ENCODE data around the gene TSEN34.
"Not testable (repeated sequence)": the region's sequence is repeated elsewhere in the genome, so short reads cannot be mapped to it uniquely, and the experiment has no call there.

TSEN34 gene

GRCh38 chr19:54211235-54211634 lies 20.1 kb downstream of the TSEN34 start:
- no peak for TF ChIP-seq CTCF (IDR thresholded peaks at IDR 0.05)

GRCh38 chr19:54216869-54217268 lies 25.8 kb downstream of the TSEN34 start:
- no peak for TF ChIP-seq CTCF (IDR thresholded peaks at IDR 0.05)

GRCh38 chr19:54218259-54218658 lies 27.2 kb downstream of the TSEN34 start:
- TF ChIP-seq CTCF (IDR thresholded peaks at IDR 0.05), result no peak

- no peak for TF ChIP-seq CTCF (IDR thresholded peaks at IDR 0.05)
Measured at GRCh38 chr19:54218960-54219661, 28.0 kb downstream of the TSEN34 start.

- not testable (repeated sequence) for TF ChIP-seq CTCF (IDR thresholded peaks at IDR 0.05)
Measured at GRCh38 chr19:54222474-54223276, 31.6 kb downstream of the TSEN34 start, which contains the start of gene LILRB3. LILRB3 (minus strand) TSS chr19:54223007; CDS start chr19:54222976, 31 bp downstream.

- no peak for TF ChIP-seq CTCF (IDR thresholded peaks at IDR 0.05)
Measured at GRCh38 chr19:54229146-54229545, 38.0 kb downstream of the TSEN34 start.

- TF ChIP-seq CTCF (IDR thresholded peaks at IDR 0.05), result no peak
Measured at GRCh38 chr19:54230031-54230430, 38.9 kb downstream of the TSEN34 start.

All from LNCAP (cell line).